ENCODE data around the gene DCUN1D3. TPM values are rescaled to one million over a fixed set of nuclear protein-coding genes. Genes with fewer than 3 reads are reported as not detected.

DCUN1D3 gene
- total and polyA plus RNA-seq, 8 donors, result 3.7 to 7.7 (median 6.5) TPM

DNA sequence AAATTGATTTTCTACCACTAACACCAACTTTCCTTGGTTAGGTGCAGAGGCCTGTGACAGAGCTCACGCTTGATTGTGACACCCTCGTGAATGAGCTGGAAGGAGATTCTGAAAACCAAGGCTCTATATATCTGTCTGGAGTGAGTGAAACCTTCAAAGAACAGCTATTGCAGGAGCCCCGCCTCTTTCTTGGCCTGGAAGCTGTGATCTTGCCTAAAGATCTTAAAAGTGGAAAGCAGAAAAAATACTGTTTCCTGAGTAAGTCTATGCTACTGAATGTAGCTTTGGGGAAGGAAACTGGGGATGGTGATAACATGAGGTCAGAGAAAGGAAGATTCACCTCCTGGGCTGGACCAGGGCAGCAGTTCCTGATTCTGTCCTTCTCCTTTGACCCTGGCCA is 55.6 kb downstream of the DCUN1D3 start:
- ATAC-seq (no peak), FAIRE-seq (no peak), DNase-seq (no peak)
- no peaks in the 10 kb centered on the region for H3K27me3 ChIP-seq
- intact Hi-C loops (cut with DNase I), result no loop called here
- no peak overlapping the region for H3K27ac ChIP-seq
- 88% methylated on average over 3 of the region's 3 CpGs for WGBS, 2 donors
- no peaks in the 10 kb centered on the region for H3K36me3 ChIP-seq
- H3K4me1 ChIP-seq, result no peaks in the 10 kb centered on the region
- H3K9me3 ChIP-seq, result no peaks in the 10 kb centered on the region
- H3K4me3 ChIP-seq, result no peak overlapping the region
- TF ChIP-seq, protein P1, sequence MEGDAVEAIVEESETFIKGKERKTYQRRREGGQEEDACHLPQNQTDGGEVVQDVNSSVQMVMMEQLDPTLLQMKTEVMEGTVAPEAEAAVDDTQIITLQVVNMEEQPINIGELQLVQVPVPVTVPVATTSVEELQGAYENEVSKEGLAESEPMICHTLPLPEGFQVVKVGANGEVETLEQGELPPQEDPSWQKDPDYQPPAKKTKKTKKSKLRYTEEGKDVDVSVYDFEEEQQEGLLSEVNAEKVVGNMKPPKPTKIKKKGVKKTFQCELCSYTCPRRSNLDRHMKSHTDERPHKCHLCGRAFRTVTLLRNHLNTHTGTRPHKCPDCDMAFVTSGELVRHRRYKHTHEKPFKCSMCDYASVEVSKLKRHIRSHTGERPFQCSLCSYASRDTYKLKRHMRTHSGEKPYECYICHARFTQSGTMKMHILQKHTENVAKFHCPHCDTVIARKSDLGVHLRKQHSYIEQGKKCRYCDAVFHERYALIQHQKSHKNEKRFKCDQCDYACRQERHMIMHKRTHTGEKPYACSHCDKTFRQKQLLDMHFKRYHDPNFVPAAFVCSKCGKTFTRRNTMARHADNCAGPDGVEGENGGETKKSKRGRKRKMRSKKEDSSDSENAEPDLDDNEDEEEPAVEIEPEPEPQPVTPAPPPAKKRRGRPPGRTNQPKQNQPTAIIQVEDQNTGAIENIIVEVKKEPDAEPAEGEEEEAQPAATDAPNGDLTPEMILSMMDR (IDR thresholded peaks at IDR 0.05), result no peak

DNA sequence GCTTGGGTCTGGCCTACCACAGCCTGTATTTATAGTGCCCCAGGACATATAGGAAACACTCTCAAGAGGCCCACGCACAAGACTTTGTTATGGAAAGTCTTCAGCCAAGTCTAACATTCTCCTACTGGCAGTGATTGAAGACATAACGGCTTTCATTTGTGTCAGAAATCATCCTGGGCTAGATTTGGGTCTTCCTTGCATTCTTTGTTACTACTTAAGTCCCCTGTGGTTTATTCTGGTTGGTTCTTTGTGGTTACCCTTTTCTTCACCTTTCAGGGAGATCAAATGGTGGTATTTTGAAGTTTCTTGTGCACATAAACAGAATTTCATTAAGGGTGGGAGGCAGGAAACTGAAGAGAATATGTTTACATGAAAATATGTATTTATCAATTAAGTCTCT is 56.1 kb downstream of the DCUN1D3 start:
- FAIRE-seq, result no peak
- intact Hi-C loops (cut with DNase I), result no loop called here
- Histone ChIP-seq H3K27me3 (no peaks in the 10 kb centered on the region), H3K9me3 (no peaks in the 10 kb centered on the region), H3K27ac (no peak overlapping the region), H3K4me1 (no peaks in the 10 kb centered on the region), H3K36me3 (no peaks in the 10 kb centered on the region), H3K4me3 (no peak overlapping the region)
- 89 to 91% methylated on average over 2 of the region's 2 CpGs for WGBS, 2 donors
- ATAC-seq, result no peak
- no peak for DNase-seq
- TF ChIP-seq, protein P1 (IDR thresholded peaks at IDR 0.05), result no peak

DNA sequence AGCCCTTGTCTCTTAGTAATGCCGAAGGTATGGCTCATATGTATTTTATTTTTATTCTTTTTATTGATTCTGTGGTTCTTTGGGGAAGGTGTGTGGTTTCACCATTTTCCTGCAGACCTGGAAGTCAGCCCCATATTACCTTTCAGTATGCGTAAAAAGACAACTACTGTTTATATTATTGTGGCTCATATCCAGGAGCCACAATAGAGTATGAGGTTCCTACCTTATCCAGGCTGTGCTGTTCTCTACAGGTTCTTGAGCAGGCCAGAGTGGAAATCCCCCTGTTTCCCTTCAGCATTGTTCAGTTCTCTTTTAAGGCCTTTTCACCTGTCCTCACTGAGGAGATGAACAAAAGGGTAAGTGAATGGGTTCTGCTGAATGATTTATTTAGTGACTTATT is 60.7 kb downstream of the DCUN1D3 start:
- FAIRE-seq (no peak), ATAC-seq (no peak), DNase-seq (no peak)
- no peaks in the 10 kb centered on the region for H3K9me3 ChIP-seq
- TF ChIP-seq, protein P1 (IDR thresholded peaks at IDR 0.05), result no peak
- 94 to 95% methylated on average over 2 of the region's 2 CpGs for WGBS, 2 donors
- no peaks in the 10 kb centered on the region for H3K36me3 ChIP-seq
- H3K4me3 ChIP-seq, result no peak overlapping the region
- no peaks in the 10 kb centered on the region for H3K4me1 ChIP-seq
- intact Hi-C loops (cut with DNase I), result no loop called here
- no peaks in the 10 kb centered on the region for H3K27me3 ChIP-seq
- H3K27ac ChIP-seq, result no peak overlapping the region

DNA sequence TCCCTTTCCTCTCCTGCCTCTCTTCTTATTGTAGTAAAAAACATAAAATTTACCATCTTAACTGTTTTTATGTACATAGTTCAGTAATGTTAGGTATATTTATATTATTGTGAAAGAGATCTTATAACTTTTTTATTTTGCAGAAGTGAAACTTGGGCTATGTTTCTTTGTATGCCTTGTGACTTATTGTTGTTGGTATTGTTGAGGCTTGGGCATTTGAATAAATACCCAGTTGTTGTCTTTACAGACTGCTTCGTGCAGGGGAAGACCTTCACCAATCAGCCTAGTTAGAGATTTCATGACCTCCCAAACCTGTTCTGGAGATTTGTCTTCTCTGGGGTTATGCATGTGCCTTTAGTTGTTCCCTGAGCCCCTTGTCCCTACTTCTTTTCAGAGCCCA is 61.9 kb downstream of the DCUN1D3 start:
- H3K4me1 ChIP-seq, result no peaks in the 10 kb centered on the region
- no peak overlapping the region for H3K27ac ChIP-seq
- H3K4me3 ChIP-seq, result no peak overlapping the region
- no peaks in the 10 kb centered on the region for H3K9me3 ChIP-seq
- H3K27me3 ChIP-seq, result no peaks in the 10 kb centered on the region
- intact Hi-C loops (cut with DNase I), result no loop called here
- no peak for ATAC-seq
- DNase-seq, result no peak
- FAIRE-seq, result no peak
- H3K36me3 ChIP-seq, result no peaks in the 10 kb centered on the region
- TF ChIP-seq, protein P1 (IDR thresholded peaks at IDR 0.05), result no peak
- 65 to 73% methylated on average over 1 of the region's 1 CpG for WGBS, 2 donors

DNA sequence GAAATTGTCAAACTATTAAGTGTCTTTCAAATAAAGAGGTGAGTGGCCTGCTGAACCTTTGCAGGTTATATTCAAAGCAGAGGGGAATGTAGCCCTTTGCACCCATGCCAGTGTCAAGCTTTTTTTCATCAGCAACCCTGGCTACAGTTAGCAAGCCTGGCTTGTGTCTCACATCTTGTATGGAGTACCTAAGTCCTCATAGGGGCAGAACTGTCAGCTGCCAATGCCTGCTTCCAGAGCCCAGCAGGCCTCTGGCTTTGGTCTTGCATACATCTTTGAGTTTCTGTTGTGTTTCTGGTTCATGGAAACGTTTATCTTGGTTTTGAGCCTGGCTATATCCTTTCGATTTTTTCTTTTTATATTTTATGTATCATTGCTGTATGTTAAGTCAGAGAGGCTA is 67.1 kb downstream of the DCUN1D3 start:
- intact Hi-C loops (cut with DNase I), result no loop called here
- H3K27ac ChIP-seq, result no peak overlapping the region
- no peak overlapping the region for H3K4me3 ChIP-seq
- no peaks in the 10 kb centered on the region for H3K27me3 ChIP-seq
- DNase-seq (no peak), ATAC-seq (no peak), FAIRE-seq (no peak)
- no peaks in the 10 kb centered on the region for H3K9me3 ChIP-seq
- H3K36me3 ChIP-seq, result no peaks in the 10 kb centered on the region
- WGBS, 2 donors, result 69 to 86% methylated on average over 2 of the region's 2 CpGs
- no peaks in the 10 kb centered on the region for H3K4me1 ChIP-seq
- TF ChIP-seq, protein P1 (IDR thresholded peaks at IDR 0.05), result no peak
